Activated T-cell treated with anti-CD3 and anti-CD28 coated beads for 4 hours (primary cell): Measurements from ENCODE around the gene STN1.
"Not testable (repeated sequence)": the region's sequence is repeated elsewhere in the genome, so short reads cannot be mapped to it uniquely, and the experiment has no call there.

ENCODE experiments used
- DNase-seq: peaks from one replicate; pipeline ENCODE4 v3.0.0-alpha.2; 2020

STN1 gene

DNA sequence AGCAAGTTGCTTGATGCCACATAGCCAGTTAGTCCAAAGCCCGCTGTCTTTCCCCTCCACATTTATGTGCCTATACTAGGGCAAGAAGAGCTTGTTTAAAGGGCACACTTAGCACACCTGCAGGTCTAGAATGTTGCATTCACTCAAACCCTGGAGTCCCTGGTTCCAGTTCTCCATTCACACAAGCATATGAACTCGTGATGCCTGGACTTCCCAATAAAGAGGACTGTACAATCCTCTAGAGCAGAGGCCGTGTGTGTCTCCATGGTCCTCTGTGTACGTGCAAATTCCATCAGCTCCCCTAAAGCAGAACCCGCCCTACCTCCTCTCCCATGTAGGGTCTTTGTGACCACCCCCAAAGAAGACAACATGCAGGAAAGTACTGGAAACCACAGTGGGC, 59.6 kb downstream of the STN1 start:
- DNase-seq: no peak

- DNase-seq: no peak
Observed at GRCh38 chr10:103856797-103857170, 61.2 kb downstream of the STN1 start.

GRCh38 chr10:103855852-103856796, 61.9 kb downstream of the STN1 start:
- no peak for DNase-seq

- no peak for DNase-seq
Observed at GRCh38 chr10:103855424-103855823, 62.6 kb downstream of the STN1 start, which contains the start of gene SH3PXD2A. Gene SH3PXD2A, minus strand, starts transcription at chr10:103855576. Its CDS starts 310 bp downstream, at chr10:103855266.

- no peak for DNase-seq
Observed at GRCh38 chr10:103854686-103855391, 63.1 kb downstream of the STN1 start.

DNA sequence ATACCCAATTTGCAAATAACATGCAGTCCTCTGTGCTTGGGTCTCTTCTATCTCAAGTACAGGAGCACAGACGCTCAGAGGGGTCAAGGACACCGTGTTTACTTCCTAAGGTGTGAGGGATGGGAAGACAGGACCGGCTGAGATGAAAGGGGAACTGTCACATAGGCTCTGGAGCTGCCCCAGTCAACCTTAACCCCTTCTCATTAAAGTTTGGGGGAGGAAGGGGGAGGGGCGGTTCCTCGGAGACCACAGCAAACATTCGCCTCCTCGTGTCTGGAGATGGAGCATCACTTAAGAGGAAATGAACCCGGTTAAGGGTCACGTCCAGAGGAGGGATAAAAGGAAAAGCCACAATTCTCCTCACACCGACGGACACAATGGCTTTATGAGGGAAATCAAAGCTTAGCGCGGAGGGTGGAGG, 63.7 kb downstream of the STN1 start:
- no peak for DNase-seq

DNA sequence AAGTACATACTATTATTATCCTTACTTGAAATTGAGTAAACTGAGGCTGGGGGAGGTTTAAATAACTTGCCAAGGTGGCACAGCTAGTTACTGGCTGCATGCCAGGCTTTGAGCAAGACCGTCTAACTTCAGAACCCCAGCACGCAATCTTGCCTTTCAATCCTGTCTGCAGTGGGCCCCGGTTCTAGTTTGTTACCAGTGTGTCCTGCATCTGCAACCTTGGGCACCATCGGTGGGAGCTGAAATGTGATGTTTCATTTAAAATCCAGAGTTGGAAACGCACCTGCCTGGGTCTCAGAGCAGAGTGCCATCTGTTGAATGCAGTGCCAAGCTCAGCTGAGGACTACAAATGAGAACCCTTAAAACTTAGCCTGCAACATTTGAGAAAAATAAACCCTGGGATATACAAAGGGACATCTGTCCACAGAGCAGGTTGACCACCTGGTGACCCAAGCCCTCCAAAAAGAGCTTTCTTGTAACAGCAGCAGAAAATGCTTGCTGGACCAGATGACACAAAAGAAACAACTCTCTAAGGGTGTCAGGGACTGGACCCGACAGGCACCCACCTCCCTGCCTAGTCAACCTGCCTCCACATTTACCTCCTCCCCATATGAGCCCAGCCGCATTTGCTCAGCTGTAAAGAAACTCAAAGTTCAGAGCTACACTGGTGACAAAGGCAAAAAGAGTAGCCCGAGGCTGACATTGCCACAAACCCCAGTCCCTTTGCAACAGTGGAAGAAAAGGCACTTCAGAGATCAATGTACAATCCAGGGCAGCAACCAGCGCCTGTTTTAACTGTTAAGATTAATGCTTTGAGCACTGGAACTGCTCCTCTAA, 64.3 kb downstream of the STN1 start:
- no peak for DNase-seq

GRCh38 chr10:103852856-103853255, 65.1 kb downstream of the STN1 start:
- DNase-seq: no peak

DNA sequence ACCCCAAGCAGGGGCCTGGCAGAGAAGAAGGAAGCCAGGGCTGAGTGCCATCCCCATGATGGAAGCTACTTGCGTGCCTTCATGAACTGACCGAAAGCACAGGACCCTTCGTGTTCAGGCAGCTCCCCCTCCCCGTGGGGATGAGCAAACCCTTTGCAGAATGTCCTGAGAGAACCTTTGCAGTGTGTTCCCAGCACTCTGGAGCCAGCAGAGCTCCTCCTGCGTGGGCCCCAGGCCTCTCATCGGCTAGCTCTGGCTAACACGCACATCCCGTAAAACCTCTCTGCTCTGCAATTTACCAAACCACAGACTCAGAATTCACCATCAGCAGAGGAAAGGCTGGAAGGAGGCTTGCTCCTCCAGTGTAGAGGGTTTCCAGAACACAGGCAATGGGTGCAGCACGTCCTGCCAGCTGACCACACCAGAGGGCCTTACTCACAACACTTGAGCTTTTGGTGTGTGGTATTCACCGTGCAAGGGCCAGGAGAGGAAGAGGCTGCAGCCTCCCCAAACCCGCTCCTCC, 65.7 kb downstream of the STN1 start:
- DNase-seq: no peak

- no peak for DNase-seq
Observed at GRCh38 chr10:103851261-103851660, 66.7 kb downstream of the STN1 start.

GRCh38 chr10:103850572-103850895, 67.5 kb downstream of the STN1 start:
- DNase-seq: no peak

- no peak for DNase-seq
Observed at GRCh38 chr10:103849880-103850571, 68.0 kb downstream of the STN1 start.

GRCh38 chr10:103849212-103849877, 68.6 kb downstream of the STN1 start:
- no peak for DNase-seq

DNA sequence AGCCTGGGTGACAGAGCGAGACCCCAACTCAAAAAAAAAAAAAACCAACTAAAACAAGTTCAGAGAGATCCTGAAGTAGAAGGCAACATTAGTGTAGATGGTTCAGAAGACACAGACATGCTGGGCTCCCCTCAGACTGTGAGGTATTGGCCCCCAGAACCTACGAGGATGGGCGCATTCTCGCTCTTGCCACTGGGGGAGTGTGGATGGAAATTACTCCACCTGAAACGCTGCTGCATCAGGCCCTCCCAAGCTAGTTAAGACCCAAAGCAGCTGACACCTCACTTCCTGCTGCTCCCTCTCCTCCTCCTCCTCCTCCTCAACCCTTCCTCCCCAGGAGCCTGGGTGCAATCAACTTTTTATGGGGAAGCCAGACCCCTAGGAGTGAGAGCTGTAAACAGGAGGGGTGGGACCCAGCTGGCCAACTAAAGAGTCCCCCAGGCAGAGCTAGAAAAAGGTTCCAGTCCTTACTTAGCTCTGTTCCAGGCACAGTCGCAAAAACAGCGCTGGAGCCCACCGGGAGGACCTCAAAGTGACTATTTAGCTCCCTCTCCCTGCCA, 70.0 kb downstream of the STN1 start:
- no peak for DNase-seq

GRCh38 chr10:103847346-103847745, 70.6 kb downstream of the STN1 start:
- no peak for DNase-seq

DNA sequence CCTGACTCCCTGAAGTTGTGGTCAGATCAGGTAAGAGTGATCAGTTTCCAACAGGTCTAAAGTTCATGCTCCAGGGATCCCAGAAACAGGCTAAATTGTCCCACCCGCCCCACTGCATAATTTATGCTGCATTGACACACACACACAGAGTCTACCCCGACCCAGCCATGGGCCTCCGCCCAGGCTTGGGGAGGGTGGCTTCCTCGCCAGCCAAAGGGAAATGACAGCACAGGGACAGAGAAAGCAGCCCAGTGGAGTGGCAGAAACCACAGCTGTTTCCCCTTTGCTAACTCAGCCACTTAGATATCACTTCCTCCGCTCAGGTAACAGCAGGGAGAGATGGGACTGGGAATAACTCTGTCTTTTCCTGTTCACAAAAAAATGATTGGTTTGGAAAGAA, 72.0 kb downstream of the STN1 start:
- peak; percentile 7 for DNase-seq

DNA sequence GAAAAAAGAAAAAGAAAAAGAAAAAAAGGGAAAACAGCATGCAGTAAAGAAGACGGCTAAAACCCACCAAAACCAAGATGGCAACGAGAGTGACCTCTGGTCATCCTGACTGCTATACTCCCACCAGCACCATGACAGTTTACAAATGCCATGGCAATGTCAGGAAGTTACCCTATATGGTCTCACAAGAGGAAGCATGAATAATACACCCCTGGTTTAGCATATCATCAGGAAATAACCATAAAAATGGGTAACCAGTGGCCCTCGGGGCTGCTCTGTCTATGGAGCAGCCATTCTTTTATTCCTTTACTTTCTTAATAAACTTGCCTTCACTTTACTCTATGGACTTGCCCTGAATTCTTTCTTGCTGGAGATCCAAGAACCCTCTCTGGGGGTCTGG, 72.6 kb downstream of the STN1 start:
- not testable (repeated sequence) for DNase-seq

- DNase-seq: no peak
Observed at GRCh38 chr10:103843854-103844570, 74.0 kb downstream of the STN1 start.

DNA sequence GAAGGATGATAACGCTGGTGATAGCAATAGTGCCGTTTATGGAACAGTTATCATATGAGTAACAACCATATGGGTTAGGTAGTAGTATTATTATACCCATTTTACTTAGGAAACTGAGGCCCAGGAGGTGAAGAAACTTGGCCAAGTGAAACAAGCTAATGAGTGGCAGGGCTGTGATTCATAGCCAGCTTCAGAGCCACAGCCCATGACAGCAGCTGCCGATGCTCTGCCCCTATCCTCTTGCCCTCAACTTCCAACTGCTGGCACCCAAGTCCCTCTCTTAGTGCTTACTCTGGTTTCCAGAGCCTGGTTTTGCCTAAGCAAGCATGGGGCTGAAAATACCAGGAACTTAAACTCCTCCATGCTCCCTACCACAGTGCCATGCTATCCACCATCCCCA, 74.9 kb downstream of the STN1 start:
- no peak for DNase-seq

DNA sequence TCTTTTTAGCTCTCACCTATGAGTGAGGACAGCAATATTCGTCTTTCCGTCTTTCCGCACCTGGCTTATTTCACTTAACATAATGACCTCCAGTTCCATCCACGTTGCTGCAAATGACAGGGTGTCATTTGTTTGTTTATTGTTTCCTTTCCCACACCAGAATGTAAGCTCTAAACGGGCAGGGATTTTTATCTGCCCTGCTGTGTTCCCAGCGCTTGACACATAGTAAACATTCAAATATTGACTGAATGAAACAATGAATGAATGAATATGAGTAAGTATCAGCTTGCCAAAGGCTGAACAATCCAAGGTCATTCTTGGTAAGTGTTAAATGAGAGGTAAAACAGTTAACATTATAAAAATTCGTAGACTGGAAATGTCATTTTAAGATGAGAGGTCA, 75.4 kb downstream of the STN1 start:
- DNase-seq: no peak

GRCh38 chr10:103841519-103841918, 76.5 kb downstream of the STN1 start:
- DNase-seq: no peak
